CD8-positive, alpha-beta memory T cell (primary cell): ENCODE measurements around the gene PEX14. TPM values are rescaled to one million over a fixed set of nuclear protein-coding genes. Genes with fewer than 3 reads are reported as not detected.

Experiments
- CTCF ChIA-PET: fragments of 350-600 bp; sonication (Branson Sonifier 250); formaldehyde crosslinking; loops from one replicate; lab custom pipeline; 2021; ENCODE audit warnings: antibody characterized with exemption; lab: Charles Lee
- POLR2A ChIA-PET: fragments of 350-600 bp; sonication (Branson Sonifier 250); formaldehyde crosslinking; loops from one replicate; lab custom pipeline; 2021; ENCODE audit warnings: antibody characterized with exemption; lab: Charles Lee
- DNase-seq, 5 donors: peaks; one replicate each; pipeline versions ENCODE4 v3.0.0 to v3.0.0-alpha.2; 2020 to 2022; ENCODE audit warnings: mixed read lengths in 1 of 5
- H3K27ac ChIP-seq: one replicate; pipeline ENCODE4 v1.7.0; 2013; ENCODE audit warnings: low read depth, mild to moderate bottlenecking, low read length, moderate library complexity
- H3K27me3 ChIP-seq: 2 replicates; pipeline ENCODE4 v1.7.0; 2013; ENCODE audit warnings: low read length, mild to moderate bottlenecking; ENCODE audit not compliant: insufficient read depth, poor library complexity, severe bottlenecking
- H3K36me3 ChIP-seq: 2 replicates; pipeline ENCODE4 v1.7.0; 2013; ENCODE audit warnings: mild to moderate bottlenecking, low read length, moderate library complexity; ENCODE audit not compliant: insufficient read depth
- H3K4me1 ChIP-seq: 2 replicates; pipeline ENCODE4 v1.7.0; 2013; ENCODE audit warnings: mild to moderate bottlenecking, low read length, moderate library complexity; ENCODE audit not compliant: insufficient read depth
- H3K4me3 ChIP-seq: 2 replicates; pipeline ENCODE4 v1.7.0; 2013; ENCODE audit warnings: mild to moderate bottlenecking, low read length
- H3K9me3 ChIP-seq: 2 replicates; pipeline ENCODE4 v1.7.0; 2013; ENCODE audit warnings: mild to moderate bottlenecking, low read length
- H3K27ac Mint-ChIP-seq, 8 donors: one replicate each; pipeline ENCODE4 v1.8.0; 2020 to 2021; ENCODE audit warnings: mixed read lengths in 8 of 8, mild to moderate bottlenecking in 6 of 8, inconsistent platforms in 3 of 8, moderate library complexity in 3 of 8
- H3K27me3 Mint-ChIP-seq, 2 donors: one replicate each; pipeline ENCODE4 v1.8.0; 2020 to 2021; ENCODE audit warnings: mixed read lengths in 2 of 2, mild to moderate bottlenecking in 1 of 2, moderate library complexity in 1 of 2
- H3K36me3 Mint-ChIP-seq, 3 donors: one replicate each; pipeline ENCODE4 v1.8.0; 2020 to 2021; ENCODE audit warnings: mixed read lengths in 3 of 3, inconsistent platforms in 1 of 3, mild to moderate bottlenecking in 1 of 3
- H3K4me1 Mint-ChIP-seq, 3 donors: one replicate each; pipeline ENCODE4 v1.8.0; 2020 to 2021; ENCODE audit warnings: mixed read lengths in 3 of 3, inconsistent platforms in 1 of 3, mild to moderate bottlenecking in 1 of 3
- H3K4me3 Mint-ChIP-seq, 7 donors: one replicate each; pipeline ENCODE4 v1.8.0; 2020 to 2021; ENCODE audit warnings: mixed read lengths in 7 of 7, mild to moderate bottlenecking in 6 of 7, moderate library complexity in 4 of 7, inconsistent platforms in 2 of 7
- H3K9me3 Mint-ChIP-seq, 5 donors: one replicate each; pipeline ENCODE4 v1.8.0; 2020 to 2022; ENCODE audit warnings: mixed read lengths in 5 of 5, mild to moderate bottlenecking in 3 of 5, moderate library complexity in 2 of 5, inconsistent platforms in 1 of 5
- polyA plus RNA-seq: library from polyadenylated mRNA; unstranded; fragments of 300-500 nt; fragmentation: Illumina TruSeq; gene quantifications from one replicate; pipeline ENCODE4 v1.2.3, GENCODE V29; 2021
- total RNA-seq, 2 experiments: library from RNA; stranded (reverse); gene quantifications; one replicate each; pipeline ENCODE4 v1.2.3, GENCODE V29; 2021

PEX14 gene
- total and polyA plus RNA-seq, 3 experiments from 2014 or later = 5.1 to 22.2 (median 18.2) TPM

GRCh38 chr1:10530756-10531495 lies 56.2 kb downstream of the PEX14 start:
- H3K36me3 ChIP-seq = no peaks in the 10 kb centered on the region
- Mint-ChIP-seq H3K4me1 (peaks cover 10 to 34% (median 26%) of the 10 kb centered on the region in 3 donors), H3K9me3 (no peaks in the 10 kb centered on the region), H3K4me3 (no peak overlapping the region), H3K27me3 (no peaks in the 10 kb centered on the region), H3K36me3 (peaks cover 0 to 21% (median 10%) of the 10 kb centered on the region in 3 donors), H3K27ac (peak overlapping the region in 1 of 8 donors; percentile 49)
- no peak overlapping the region for H3K27ac ChIP-seq
- POLR2A ChIA-PET = no interaction called here
- H3K4me1 ChIP-seq = no peaks in the 10 kb centered on the region
- CTCF ChIA-PET = interaction anchor here (0.9 kb wide), 1 partner anchor 336 kb away, joined by 3 read pairs; no protein-coding TSS in a partner anchor
- DNase-seq = no peak
- no peak overlapping the region for H3K4me3 ChIP-seq
- H3K27me3 ChIP-seq = no peaks in the 10 kb centered on the region
- H3K9me3 ChIP-seq = no peaks in the 10 kb centered on the region

GRCh38 chr1:10532362-10532761 lies 57.6 kb downstream of the PEX14 start:
- no peaks in the 10 kb centered on the region for H3K9me3 Mint-ChIP-seq
- H3K4me3 Mint-ChIP-seq = no peak overlapping the region
- POLR2A ChIA-PET = no interaction called here
- no peak overlapping the region for H3K27ac Mint-ChIP-seq
- H3K4me1 Mint-ChIP-seq = peaks cover 8 to 34% (median 21%) of the 10 kb centered on the region in 3 donors
- Histone ChIP-seq H3K27me3 (no peaks in the 10 kb centered on the region), H3K4me3 (no peak overlapping the region), H3K4me1 (no peaks in the 10 kb centered on the region), H3K36me3 (peaks cover 10% of the 10 kb centered on the region), H3K27ac (no peak overlapping the region), H3K9me3 (no peaks in the 10 kb centered on the region)
- no peak for DNase-seq
- peaks cover 0 to 35% (median 12%) of the 10 kb centered on the region in 3 donors for H3K36me3 Mint-ChIP-seq
- CTCF ChIA-PET = no interaction called here
- no peaks in the 10 kb centered on the region for H3K27me3 Mint-ChIP-seq

GRCh38 chr1:10534519-10534918 lies 59.8 kb downstream of the PEX14 start:
- H3K4me3 Mint-ChIP-seq = no peak overlapping the region
- CTCF ChIA-PET = no interaction called here
- peaks cover 10% of the 10 kb centered on the region for H3K36me3 ChIP-seq

GRCh38 chr1:10536133-10536770 lies 61.5 kb downstream of the PEX14 start:
- CTCF ChIA-PET = no interaction called here

More at GRCh38 chr1:10534519-10534918, 59.8 kb downstream of the PEX14 start:
- H3K27me3 ChIP-seq = no peaks in the 10 kb centered on the region
- POLR2A ChIA-PET = no interaction called here
- no peak overlapping the region for H3K4me3 ChIP-seq
- H3K9me3 Mint-ChIP-seq = no peaks in the 10 kb centered on the region
- H3K27me3 Mint-ChIP-seq = no peaks in the 10 kb centered on the region
- H3K27ac ChIP-seq = no peak overlapping the region
- H3K36me3 Mint-ChIP-seq = peaks cover 0 to 39% (median 11%) of the 10 kb centered on the region in 3 donors
- H3K9me3 ChIP-seq = no peaks in the 10 kb centered on the region
- H3K4me1 ChIP-seq = no peaks in the 10 kb centered on the region
- peaks cover 13 to 35% (median 26%) of the 10 kb centered on the region in 3 donors for H3K4me1 Mint-ChIP-seq
- DNase-seq = no peak
- peak overlapping the region in 4 of 8 donors; percentile 14 to 42 (median 24) for H3K27ac Mint-ChIP-seq

GRCh38 chr1:10537082-10537766 lies 62.5 kb downstream of the PEX14 start:
- POLR2A ChIA-PET = no interaction called here
- CTCF ChIA-PET = interaction anchor here (1.0 to 1.2 kb wide), 2 partner anchors 26 to 42 kb away, joined by 3 read pairs; no protein-coding TSS in a partner anchor
- Histone ChIP-seq H3K4me3 (no peak overlapping the region), H3K27ac (no peak overlapping the region), H3K36me3 (peaks cover 18% of the 10 kb centered on the region), H3K27me3 (no peaks in the 10 kb centered on the region), H3K4me1 (no peaks in the 10 kb centered on the region), H3K9me3 (no peaks in the 10 kb centered on the region)
- Mint-ChIP-seq H3K4me1 (peaks cover 13 to 32% (median 18%) of the 10 kb centered on the region in 3 donors), H3K9me3 (no peaks in the 10 kb centered on the region), H3K36me3 (peaks cover 0 to 58% (median 16%) of the 10 kb centered on the region in 3 donors), H3K27ac (no peak overlapping the region), H3K27me3 (no peaks in the 10 kb centered on the region), H3K4me3 (no peak overlapping the region)
- DNase-seq = no peak

More at GRCh38 chr1:10536133-10536770, 61.5 kb downstream of the PEX14 start:
- no peaks in the 10 kb centered on the region for H3K27me3 ChIP-seq
- Mint-ChIP-seq H3K9me3 (no peaks in the 10 kb centered on the region), H3K27me3 (no peaks in the 10 kb centered on the region), H3K4me3 (no peak overlapping the region), H3K36me3 (peaks cover 0 to 49% (median 14%) of the 10 kb centered on the region in 3 donors), H3K27ac (peak overlapping the region in 2 of 8 donors; percentile 1 to 43), H3K4me1 (peaks cover 13 to 29% (median 18%) of the 10 kb centered on the region in 3 donors)
- no peak overlapping the region for H3K4me3 ChIP-seq
- no peak overlapping the region for H3K27ac ChIP-seq
- peaks cover 18% of the 10 kb centered on the region for H3K36me3 ChIP-seq
- POLR2A ChIA-PET = no interaction called here
- H3K9me3 ChIP-seq = no peaks in the 10 kb centered on the region
- no peaks in the 10 kb centered on the region for H3K4me1 ChIP-seq
- DNase-seq = no peak

GRCh38 chr1:10538646-10539355 lies 64.1 kb downstream of the PEX14 start:
- peak overlapping the region in 1 of 7 donors; percentile 51 for H3K4me3 Mint-ChIP-seq
- no peak for DNase-seq
- Histone ChIP-seq H3K9me3 (no peaks in the 10 kb centered on the region), H3K36me3 (peaks cover 18% of the 10 kb centered on the region), H3K27me3 (no peaks in the 10 kb centered on the region), H3K4me3 (no peak overlapping the region), H3K4me1 (peaks cover 10% of the 10 kb centered on the region), H3K27ac (no peak overlapping the region)
- peaks cover 21 to 42% (median 29%) of the 10 kb centered on the region in 3 donors for H3K4me1 Mint-ChIP-seq
- no peaks in the 10 kb centered on the region for H3K27me3 Mint-ChIP-seq
- CTCF ChIA-PET = no interaction called here
- H3K36me3 Mint-ChIP-seq = peaks cover 0 to 67% (median 16%) of the 10 kb centered on the region in 3 donors
- POLR2A ChIA-PET = no interaction called here
- H3K27ac Mint-ChIP-seq = peak overlapping the region in 5 of 8 donors; percentile 43 to 82 (median 69)
- no peaks in the 10 kb centered on the region for H3K9me3 Mint-ChIP-seq

- peaks cover 18% of the 10 kb centered on the region for H3K4me1 ChIP-seq
Observed at GRCh38 chr1:10539411-10540043, 64.8 kb downstream of the PEX14 start.

More at GRCh38 chr1:10539411-10540043, 64.8 kb downstream of the PEX14 start:
- no peaks in the 10 kb centered on the region for H3K9me3 ChIP-seq
- H3K27me3 Mint-ChIP-seq = no peaks in the 10 kb centered on the region
- no peak overlapping the region for H3K4me3 Mint-ChIP-seq
- peaks cover 26 to 46% (median 36%) of the 10 kb centered on the region in 3 donors for H3K4me1 Mint-ChIP-seq
- no peaks in the 10 kb centered on the region for H3K9me3 Mint-ChIP-seq
- no peak overlapping the region for H3K4me3 ChIP-seq
- H3K27me3 ChIP-seq = no peaks in the 10 kb centered on the region
- CTCF ChIA-PET = no interaction called here
- H3K36me3 Mint-ChIP-seq = peaks cover 0 to 67% (median 16%) of the 10 kb centered on the region in 3 donors
- DNase-seq = no peak
- POLR2A ChIA-PET = no interaction called here
- H3K36me3 ChIP-seq = peaks cover 18% of the 10 kb centered on the region
- H3K27ac Mint-ChIP-seq = peak overlapping the region in 6 of 8 donors; percentile 9 to 69 (median 37)
- H3K27ac ChIP-seq = no peak overlapping the region
